ENCODE results near the gene FAM200C. TPM values are rescaled to one million over a fixed set of nuclear protein-coding genes. Genes with fewer than 3 reads are reported as not detected.

The FAM200C gene
- total and polyA plus RNA-seq, 9 of the 15 experiments (the other 6 are each of a cell fraction or from before 2014, with no cell fraction given): 1.3 to 7.0 (median 1.8) TPM

- no peak for TF ChIP-seq RBM25 (IDR thresholded peaks at IDR 0.05; ENCODE audit: low read depth, low read length, severe bottlenecking)
- TF ChIP-seq MTF1 (CRISPR knock-in tag; IDR thresholded peaks at IDR 0.05; ENCODE audit: borderline replicate concordance): no peak
- no peak for TF ChIP-seq ZNF134 (CRISPR knock-in tag; conservative IDR thresholded peaks at IDR 0.05)
- TF ChIP-seq ZC3H4 (CRISPR knock-in tag; IDR thresholded peaks at IDR 0.05; ENCODE audit: borderline replicate concordance): no peak
- TF ChIP-seq ZBTB17 (CRISPR knock-in tag; IDR thresholded peaks at IDR 0.05): no peak
- TF ChIP-seq TSC22D4 (tag; IDR thresholded peaks at IDR 0.05): no peak
- no peak for TF ChIP-seq FOXM1 (IDR thresholded peaks at IDR 0.05; ENCODE audit: low read depth)
- 0 out of 2 replicates have a peak, but pooled peaks have one; percentile 27 for TF ChIP-seq FOXM1 (CRISPR knock-in tag; IDR thresholded peaks at IDR 0.05; ENCODE audit: low read depth)
- TF ChIP-seq SIN3A (IDR thresholded peaks at IDR 0.05; ENCODE audit: borderline replicate concordance in 2 of 2, control insufficient read depth in 1 of 2, low read depth in 2 of 2, low read length in 2 of 2): no peak; a peak in 1 of 4 replicates
- TF ChIP-seq, protein P1, sequence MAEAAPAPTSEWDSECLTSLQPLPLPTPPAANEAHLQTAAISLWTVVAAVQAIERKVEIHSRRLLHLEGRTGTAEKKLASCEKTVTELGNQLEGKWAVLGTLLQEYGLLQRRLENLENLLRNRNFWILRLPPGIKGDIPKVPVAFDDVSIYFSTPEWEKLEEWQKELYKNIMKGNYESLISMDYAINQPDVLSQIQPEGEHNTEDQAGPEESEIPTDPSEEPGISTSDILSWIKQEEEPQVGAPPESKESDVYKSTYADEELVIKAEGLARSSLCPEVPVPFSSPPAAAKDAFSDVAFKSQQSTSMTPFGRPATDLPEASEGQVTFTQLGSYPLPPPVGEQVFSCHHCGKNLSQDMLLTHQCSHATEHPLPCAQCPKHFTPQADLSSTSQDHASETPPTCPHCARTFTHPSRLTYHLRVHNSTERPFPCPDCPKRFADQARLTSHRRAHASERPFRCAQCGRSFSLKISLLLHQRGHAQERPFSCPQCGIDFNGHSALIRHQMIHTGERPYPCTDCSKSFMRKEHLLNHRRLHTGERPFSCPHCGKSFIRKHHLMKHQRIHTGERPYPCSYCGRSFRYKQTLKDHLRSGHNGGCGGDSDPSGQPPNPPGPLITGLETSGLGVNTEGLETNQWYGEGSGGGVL (CRISPR knock-in tag; IDR thresholded peaks at IDR 0.05): no peak
- TF ChIP-seq SMAD3 (CRISPR knock-in tag; conservative IDR thresholded peaks at IDR 0.05): no peak
- peak; percentile 42; the same call in 1 of the 2 replicates for TF ChIP-seq SOX6 (IDR thresholded peaks at IDR 0.05)
- TF ChIP-seq THRAP3 (IDR thresholded peaks at IDR 0.05; ENCODE audit: borderline replicate concordance): no peak
- no peak for TF ChIP-seq FOXP1 (CRISPR knock-in tag; IDR thresholded peaks at IDR 0.05)
- TF ChIP-seq NCOA6 (IDR thresholded peaks at IDR 0.05): no peak
- no peak for TF ChIP-seq NFXL1 (CRISPR knock-in tag; IDR thresholded peaks at IDR 0.05)
- TF ChIP-seq DIDO1 (tag; IDR thresholded peaks at IDR 0.05; ENCODE audit: low read depth): no peak
- no peak for TF ChIP-seq BHLHE40 (IDR thresholded peaks at IDR 0.05; ENCODE audit: low read length)
- TF ChIP-seq NCOA1 (IDR thresholded peaks at IDR 0.05; ENCODE audit: low read depth): 0 out of 2 replicates have a peak, but pooled peaks have one; percentile 32
- no peak for TF ChIP-seq ZBTB8A (IDR thresholded peaks at IDR 0.05; ENCODE audit: partially characterized antibody)
- TF ChIP-seq ELF1 (tag; IDR thresholded peaks at IDR 0.05): 0 out of 2 replicates have a peak, but pooled peaks have one; percentile 11
- TF ChIP-seq ZNF175 (CRISPR knock-in tag; IDR thresholded peaks at IDR 0.05; ENCODE audit: low read depth): no peak
- TF ChIP-seq MAFG (tag; conservative IDR thresholded peaks at IDR 0.05): no peak
- TF ChIP-seq NRF1 (conservative IDR thresholded peaks at IDR 0.05 in 1 of 2, IDR thresholded peaks at IDR 0.05 in 1 of 2): peak; percentile 94 to 95
- no peak for TF ChIP-seq MEF2D (tag; conservative IDR thresholded peaks at IDR 0.05; ENCODE audit: low read depth)
- peak; percentile 52; the same call in 1 of the 2 replicates for TF ChIP-seq SMARCA4 (IDR thresholded peaks at IDR 0.05)
- TF ChIP-seq HNRNPUL1 (IDR thresholded peaks at IDR 0.05; ENCODE audit: low read length): no peak
- TF ChIP-seq SMARCB1 (IDR thresholded peaks at IDR 0.05; ENCODE audit: insufficient read length, low read depth): no peak
- TF ChIP-seq PML (IDR thresholded peaks at IDR 0.05; ENCODE audit: low read length): peak; percentile 83; the same call in 1 of the 2 replicates
- no peak for TF ChIP-seq NR2C1 (IDR thresholded peaks at IDR 0.05)
- TF ChIP-seq NR2C1 (tag; IDR thresholded peaks at IDR 0.05): no peak
Observed at GRCh38 chr5:160399402-160400353, at the start of gene FAM200C (continued).

Measured in K562 (cell line).